ENCODE data around the gene MRRF. TPM values are rescaled to one million over a fixed set of nuclear protein-coding genes. Genes with fewer than 3 reads are reported as not detected.
A peak's percentile ranks its signal among the peaks of the same experiment; 100 is the strongest.
"Not testable (repeated sequence)": the region's sequence is repeated elsewhere in the genome, so short reads cannot be mapped to it uniquely, and the experiment has no call there.

MRRF gene
- total RNA-seq, 2 donors from 2014 or later, result 20.7 to 21.4 TPM

- H3K36me3 ChIP-seq, result no peaks in the 10 kb centered on the region
- no peak overlapping the region for H3K27ac ChIP-seq
- H3K4me3 ChIP-seq, result no peak overlapping the region
- DNase-seq (ENCODE audit: low spot score), result peak; percentile 87
- TF ChIP-seq, protein P1, sequence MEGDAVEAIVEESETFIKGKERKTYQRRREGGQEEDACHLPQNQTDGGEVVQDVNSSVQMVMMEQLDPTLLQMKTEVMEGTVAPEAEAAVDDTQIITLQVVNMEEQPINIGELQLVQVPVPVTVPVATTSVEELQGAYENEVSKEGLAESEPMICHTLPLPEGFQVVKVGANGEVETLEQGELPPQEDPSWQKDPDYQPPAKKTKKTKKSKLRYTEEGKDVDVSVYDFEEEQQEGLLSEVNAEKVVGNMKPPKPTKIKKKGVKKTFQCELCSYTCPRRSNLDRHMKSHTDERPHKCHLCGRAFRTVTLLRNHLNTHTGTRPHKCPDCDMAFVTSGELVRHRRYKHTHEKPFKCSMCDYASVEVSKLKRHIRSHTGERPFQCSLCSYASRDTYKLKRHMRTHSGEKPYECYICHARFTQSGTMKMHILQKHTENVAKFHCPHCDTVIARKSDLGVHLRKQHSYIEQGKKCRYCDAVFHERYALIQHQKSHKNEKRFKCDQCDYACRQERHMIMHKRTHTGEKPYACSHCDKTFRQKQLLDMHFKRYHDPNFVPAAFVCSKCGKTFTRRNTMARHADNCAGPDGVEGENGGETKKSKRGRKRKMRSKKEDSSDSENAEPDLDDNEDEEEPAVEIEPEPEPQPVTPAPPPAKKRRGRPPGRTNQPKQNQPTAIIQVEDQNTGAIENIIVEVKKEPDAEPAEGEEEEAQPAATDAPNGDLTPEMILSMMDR (IDR thresholded peaks at IDR 0.05), result peak; percentile 97
- H3K4me1 ChIP-seq, result peaks cover 0 to 20% of the 10 kb centered on the region in 2 donors
- no peaks in the 10 kb centered on the region for H3K27me3 ChIP-seq
- H3K9me3 ChIP-seq, result no peaks in the 10 kb centered on the region
Observed at GRCh38 chr9:122350577-122351355, 86.1 kb downstream of the MRRF start.

DNA sequence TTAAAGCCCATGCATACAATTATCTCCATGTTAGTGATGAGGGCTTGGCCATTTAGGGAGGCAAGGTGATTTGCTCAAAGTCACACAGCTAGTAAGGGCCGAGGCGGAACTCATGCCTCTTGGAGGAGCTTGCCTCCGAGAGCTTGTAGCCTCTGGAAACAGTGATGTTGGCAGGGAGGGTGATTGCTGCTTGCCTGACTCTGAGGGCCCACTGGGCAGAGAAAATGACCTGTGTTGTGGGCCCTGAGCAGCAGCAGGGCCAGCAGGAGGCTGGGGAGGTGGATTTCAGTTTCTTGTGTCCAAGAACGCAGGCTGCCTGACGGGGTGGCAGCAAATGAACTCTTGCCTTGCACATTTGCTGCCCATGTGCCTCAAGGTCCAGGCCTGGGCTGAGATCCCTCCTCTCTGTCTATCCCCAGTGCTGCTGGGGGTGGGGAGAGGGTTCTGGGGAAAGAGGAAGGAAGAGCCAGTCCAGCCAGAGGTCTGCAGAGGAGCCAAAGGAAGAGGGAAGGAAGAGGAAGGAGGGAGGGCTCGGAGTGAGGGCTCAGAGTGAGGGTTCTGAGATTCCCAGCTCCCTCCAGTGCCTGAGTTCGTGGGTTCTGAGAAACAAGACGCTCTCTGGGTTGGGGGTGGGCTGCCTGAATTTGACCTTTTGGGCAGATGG lies 90.0 kb downstream of the MRRF start:
- no peaks in the 10 kb centered on the region for H3K9me3 ChIP-seq
- H3K36me3 ChIP-seq, result no peaks in the 10 kb centered on the region
- H3K4me1 ChIP-seq, result no peaks in the 10 kb centered on the region
- no peaks in the 10 kb centered on the region for H3K27me3 ChIP-seq
- H3K4me3 ChIP-seq, result no peak overlapping the region
- no peak for DNase-seq (ENCODE audit: low spot score)
- TF ChIP-seq, protein P1 (IDR thresholded peaks at IDR 0.05), result no peak
- no peak overlapping the region for H3K27ac ChIP-seq

DNA sequence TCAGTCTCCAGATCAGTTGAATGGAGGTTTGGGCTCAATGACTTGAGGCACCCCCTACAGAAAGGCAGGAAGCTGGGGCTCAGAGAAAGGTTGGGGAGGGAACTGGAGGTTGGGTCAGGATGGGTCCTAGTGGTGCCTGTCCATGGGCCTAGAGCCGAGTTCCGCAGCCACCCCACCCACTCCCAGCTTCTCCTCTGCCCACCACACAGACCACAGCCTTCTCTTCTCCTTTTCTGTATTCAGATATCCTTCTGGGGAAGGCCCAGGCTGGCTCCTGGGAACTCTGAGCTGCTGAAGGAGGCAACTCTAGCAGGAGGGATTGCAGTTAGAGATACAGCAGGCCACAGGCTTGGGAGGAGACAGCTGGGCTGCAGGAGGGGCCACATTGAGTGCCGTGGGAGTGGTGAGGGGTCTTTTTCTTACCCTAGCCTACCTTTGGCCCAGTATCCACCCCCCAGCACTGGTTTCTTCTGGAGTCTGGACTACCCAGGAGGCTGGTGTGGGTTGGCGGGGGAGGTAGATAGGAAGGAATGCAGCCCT lies 90.7 kb downstream of the MRRF start:
- no peak for DNase-seq (ENCODE audit: low spot score)

DNA sequence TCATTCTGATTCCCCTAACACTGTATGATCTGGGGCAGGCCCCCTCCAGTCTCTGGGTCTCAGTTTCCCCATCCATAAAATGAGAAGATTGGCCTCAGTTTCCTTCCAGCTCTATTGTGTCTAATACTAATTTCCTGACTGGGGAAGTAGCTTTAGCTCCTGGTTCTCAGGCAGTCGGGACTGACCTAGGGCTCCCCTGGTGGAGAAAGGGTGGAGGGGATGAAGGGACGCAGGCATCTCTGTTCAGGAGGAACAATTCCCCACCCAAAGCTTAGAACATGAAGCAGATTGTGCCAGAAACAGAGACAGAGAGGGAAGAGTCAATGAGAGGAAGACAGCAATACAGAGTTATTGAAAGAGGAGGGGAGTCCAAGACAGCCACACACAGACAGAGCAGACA lies 91.9 kb downstream of the MRRF start:
- TF ChIP-seq, protein P1 (IDR thresholded peaks at IDR 0.05), result no peak
- H3K36me3 ChIP-seq, result no peaks in the 10 kb centered on the region
- no peak overlapping the region for H3K4me3 ChIP-seq
- H3K9me3 ChIP-seq, result no peaks in the 10 kb centered on the region
- H3K27ac ChIP-seq, result no peak overlapping the region
- no peaks in the 10 kb centered on the region for H3K4me1 ChIP-seq
- no peak for DNase-seq (ENCODE audit: low spot score)
- no peaks in the 10 kb centered on the region for H3K27me3 ChIP-seq

More for the DNA sequence above, 90.7 kb downstream of the MRRF start:
- no peaks in the 10 kb centered on the region for H3K36me3 ChIP-seq
- no peaks in the 10 kb centered on the region for H3K27me3 ChIP-seq
- no peaks in the 10 kb centered on the region for H3K9me3 ChIP-seq
- TF ChIP-seq, protein P1 (IDR thresholded peaks at IDR 0.05), result no peak
- H3K4me1 ChIP-seq, result no peaks in the 10 kb centered on the region
- no peak overlapping the region for H3K27ac ChIP-seq
- H3K4me3 ChIP-seq, result no peak overlapping the region

DNA sequence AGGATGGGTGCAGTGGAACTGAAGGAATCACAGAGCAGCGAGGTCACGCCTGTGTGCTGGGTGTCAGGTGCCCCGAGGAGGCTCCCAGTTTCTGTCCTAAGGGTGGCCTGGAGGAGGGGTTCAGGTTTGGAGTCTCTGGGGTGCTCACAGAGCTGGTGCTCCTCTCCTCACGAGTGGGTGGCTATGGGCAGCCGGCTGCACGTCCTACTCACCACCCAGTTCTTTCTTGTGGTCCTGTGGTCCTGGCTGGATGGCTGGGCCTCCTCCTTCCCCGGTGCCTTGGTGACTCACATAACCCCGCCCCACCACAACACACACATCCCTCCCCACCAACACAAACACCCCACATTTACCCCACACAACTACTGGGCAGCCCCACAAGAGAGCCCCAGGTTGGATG lies 96.2 kb downstream of the MRRF start:
- Histone ChIP-seq H3K4me3 (no peak overlapping the region), H3K9me3 (no peaks in the 10 kb centered on the region), H3K36me3 (no peaks in the 10 kb centered on the region), H3K4me1 (no peaks in the 10 kb centered on the region), H3K27me3 (no peaks in the 10 kb centered on the region), H3K27ac (no peak overlapping the region)
- no peak for DNase-seq (ENCODE audit: low spot score)
- TF ChIP-seq, protein P1 (IDR thresholded peaks at IDR 0.05), result no peak

DNA sequence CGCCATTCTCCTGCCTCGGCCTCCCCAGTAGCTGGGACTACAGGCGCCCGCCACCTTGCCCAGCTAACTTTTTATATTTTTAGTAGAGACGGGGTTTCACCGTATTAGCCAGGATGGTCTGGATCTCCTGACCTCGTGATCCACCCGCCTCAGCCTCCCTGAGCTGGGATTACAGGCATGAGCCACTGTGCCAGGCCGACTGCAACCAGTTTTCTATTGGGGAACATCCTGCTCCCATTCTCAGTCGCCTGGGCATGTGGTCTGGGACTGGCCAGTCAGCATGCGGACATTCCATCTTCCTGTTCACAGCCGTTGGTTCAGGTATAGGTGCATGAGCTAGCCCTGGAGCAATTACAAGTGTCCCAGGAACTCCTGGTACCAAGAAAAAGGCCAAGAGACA lies 98.4 kb downstream of the MRRF start:
- H3K9me3 ChIP-seq; H3K36me3 ChIP-seq; H3K27me3 ChIP-seq; H3K27ac ChIP-seq; H3K4me3 ChIP-seq; H3K4me1 ChIP-seq; DNase-seq (ENCODE audit: low spot score): not testable (repeated sequence)
